Measurements from ENCODE around the gene EFCAB6. TPM values are rescaled to one million over a fixed set of nuclear protein-coding genes. Genes with fewer than 3 reads are reported as not detected.

EFCAB6 gene
- total and polyA plus RNA-seq, 2 of the 4 experiments (the other 2 are of a cell fraction), result 0.44 to 1.1 TPM

DNA sequence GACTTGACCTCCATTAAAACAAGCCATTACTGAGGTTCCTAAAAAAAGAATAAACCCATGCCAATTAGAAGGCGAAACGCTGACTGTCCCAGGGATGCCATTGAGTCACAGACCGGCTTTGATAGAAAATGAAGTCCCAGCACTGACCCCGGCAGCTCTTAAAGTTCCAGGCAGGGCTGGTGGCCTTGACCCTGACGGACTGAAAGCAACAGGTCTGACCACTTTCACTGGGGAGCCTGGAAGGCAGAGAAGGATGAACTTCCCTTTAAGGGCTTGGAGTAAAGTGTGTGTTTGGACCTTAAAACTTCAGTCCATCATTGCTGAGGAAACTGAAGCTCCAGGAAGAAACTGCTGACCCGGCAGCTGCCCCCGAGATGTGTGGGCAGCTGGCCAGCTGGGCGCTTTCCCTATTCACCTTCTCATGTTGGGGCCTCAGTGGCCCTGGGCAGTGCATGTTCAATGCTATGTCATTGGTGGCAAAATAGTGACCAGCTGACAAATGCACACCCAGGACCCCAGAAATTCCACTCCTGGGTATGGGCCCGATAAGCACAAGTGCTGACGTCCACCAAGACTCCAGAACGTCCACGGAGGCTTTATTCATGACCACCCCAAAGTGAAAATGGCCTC, 18.9 kb upstream of the EFCAB6 start:
- dilution Hi-C loops (cut with HindIII; ENCODE audit: low sequenced_read_pairs, unreplicated experiment), result no loop called here
- no peak overlapping the region for H3K18ac ChIP-seq (ENCODE audit: low read depth, low read length)
- ChIA-PET CTCF (no interaction called here), POLR2A (ENCODE audit: unreplicated experiment) (no interaction called here)
- H3K14ac ChIP-seq (replicated peaks; ENCODE audit: low read depth, low read length), result no peak overlapping the region
- in situ Hi-C loops (cut with MboI; ENCODE audit: low sequenced_read_pairs), result no loop called here
- no peaks in the 10 kb centered on the region for H3K9me3 ChIP-seq (ENCODE audit: control insufficient read depth, insufficient read depth, low read length)
- intact Hi-C loops (cut with micrococcal nuclease), result no loop called here
- H3K4me1 ChIP-seq (ENCODE audit: control insufficient read depth, insufficient read depth, low read length), result peaks cover 42% of the 10 kb centered on the region
- H2BK120ac ChIP-seq (ENCODE audit: low read depth, low read length), result no peak overlapping the region
- no peak overlapping the region for H2AK5ac ChIP-seq (ENCODE audit: low read depth, low read length)
- H3K27me3 ChIP-seq (ENCODE audit: control insufficient read depth, insufficient read depth, low read length), result no peaks in the 10 kb centered on the region; the same call in 1 of the 2 replicates
- no peak overlapping the region for H3K56ac ChIP-seq (ENCODE audit: extremely low read depth, insufficient read depth, low read length)
- no peak overlapping the region for H2BK20ac ChIP-seq (ENCODE audit: low read depth, low read length)
- no peaks in the 10 kb centered on the region for H3K79me1 ChIP-seq (ENCODE audit: low read depth in 1 of 2, low read length in 2 of 2)
- ATAC-seq (ENCODE audit: low read depth) (no peak), DNase-seq (no peak)
- H4K20me1 ChIP-seq (ENCODE audit: insufficient read depth, low read length), result no peaks in the 10 kb centered on the region; the same call in 1 of the 2 replicates
- H2AK9ac ChIP-seq (replicated peaks; ENCODE audit: low read depth, low read length, poor library complexity), result no peak overlapping the region
- no TSS peak for BruUV-seq (replicated peaks)
- no peak overlapping the region for H2BK5ac ChIP-seq (ENCODE audit: low read depth, low read length, poor library complexity, severe bottlenecking)
- no peak overlapping the region for H3K4me2 ChIP-seq (ENCODE audit: low read depth, low read length)
- H4K8ac ChIP-seq (ENCODE audit: low read depth in 2 of 2, low read length in 2 of 2), result no peak overlapping the region
- H4K91ac ChIP-seq (ENCODE audit: insufficient read depth, low read depth, low read length), result no peak overlapping the region
- no peak overlapping the region for H3K23ac ChIP-seq (ENCODE audit: low read depth, low read length)
- H3K36me3 ChIP-seq (ENCODE audit: control insufficient read depth, insufficient read depth, low read length), result peaks cover 2% of the 10 kb centered on the region; the same call in 1 of the 2 replicates
- no peak overlapping the region for H2AFZ ChIP-seq (replicated peaks; ENCODE audit: low read length, poor library complexity)
- TF ChIP-seq CHD1 (IDR thresholded peaks at IDR 0.05; ENCODE audit: low read depth, low read length) (no peak), MAZ (IDR thresholded peaks at IDR 0.05; ENCODE audit: borderline replicate concordance, low read depth, low read length) (no peak), MAFK (IDR thresholded peaks at IDR 0.05; ENCODE audit: low read depth, low read length) (no peak), RCOR1 (IDR thresholded peaks at IDR 0.05; ENCODE audit: insufficient replicate concordance, low read length) (no peak), MXI1 (IDR thresholded peaks at IDR 0.05; ENCODE audit: borderline replicate concordance, low read depth, low read length) (no peak), BHLHE40 (IDR thresholded peaks at IDR 0.05; ENCODE audit: low read depth, low read length) (no peak), NFE2L2 (IDR thresholded peaks at IDR 0.05; ENCODE audit: low read depth, low read length) (no peak), SMC3 (IDR thresholded peaks at IDR 0.05; ENCODE audit: low read depth, low read length) (no peak), POLR2A (IDR thresholded peaks at IDR 0.05; ENCODE audit: low read depth, low read length) (no peak), RFX5 (IDR thresholded peaks at IDR 0.05; ENCODE audit: low read depth, low read length) (no peak), CEBPB (IDR thresholded peaks at IDR 0.05; ENCODE audit: low read depth, low read length) (no peak), FOS (IDR thresholded peaks at IDR 0.05; ENCODE audit: low read depth, low read length) (no peak), RAD21 (IDR thresholded peaks at IDR 0.05; ENCODE audit: low read length) (no peak)
- TF ChIP-seq, protein P1, sequence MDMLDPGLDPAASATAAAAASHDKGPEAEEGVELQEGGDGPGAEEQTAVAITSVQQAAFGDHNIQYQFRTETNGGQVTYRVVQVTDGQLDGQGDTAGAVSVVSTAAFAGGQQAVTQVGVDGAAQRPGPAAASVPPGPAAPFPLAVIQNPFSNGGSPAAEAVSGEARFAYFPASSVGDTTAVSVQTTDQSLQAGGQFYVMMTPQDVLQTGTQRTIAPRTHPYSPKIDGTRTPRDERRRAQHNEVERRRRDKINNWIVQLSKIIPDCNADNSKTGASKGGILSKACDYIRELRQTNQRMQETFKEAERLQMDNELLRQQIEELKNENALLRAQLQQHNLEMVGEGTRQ (IDR thresholded peaks at IDR 0.05; ENCODE audit: low read depth, low read length), result no peak
- TF ChIP-seq, protein P2, sequence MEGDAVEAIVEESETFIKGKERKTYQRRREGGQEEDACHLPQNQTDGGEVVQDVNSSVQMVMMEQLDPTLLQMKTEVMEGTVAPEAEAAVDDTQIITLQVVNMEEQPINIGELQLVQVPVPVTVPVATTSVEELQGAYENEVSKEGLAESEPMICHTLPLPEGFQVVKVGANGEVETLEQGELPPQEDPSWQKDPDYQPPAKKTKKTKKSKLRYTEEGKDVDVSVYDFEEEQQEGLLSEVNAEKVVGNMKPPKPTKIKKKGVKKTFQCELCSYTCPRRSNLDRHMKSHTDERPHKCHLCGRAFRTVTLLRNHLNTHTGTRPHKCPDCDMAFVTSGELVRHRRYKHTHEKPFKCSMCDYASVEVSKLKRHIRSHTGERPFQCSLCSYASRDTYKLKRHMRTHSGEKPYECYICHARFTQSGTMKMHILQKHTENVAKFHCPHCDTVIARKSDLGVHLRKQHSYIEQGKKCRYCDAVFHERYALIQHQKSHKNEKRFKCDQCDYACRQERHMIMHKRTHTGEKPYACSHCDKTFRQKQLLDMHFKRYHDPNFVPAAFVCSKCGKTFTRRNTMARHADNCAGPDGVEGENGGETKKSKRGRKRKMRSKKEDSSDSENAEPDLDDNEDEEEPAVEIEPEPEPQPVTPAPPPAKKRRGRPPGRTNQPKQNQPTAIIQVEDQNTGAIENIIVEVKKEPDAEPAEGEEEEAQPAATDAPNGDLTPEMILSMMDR (conservative IDR thresholded peaks at IDR 0.05; ENCODE audit: low read depth, low read length), result no peak
- TF ChIP-seq, protein P3, sequence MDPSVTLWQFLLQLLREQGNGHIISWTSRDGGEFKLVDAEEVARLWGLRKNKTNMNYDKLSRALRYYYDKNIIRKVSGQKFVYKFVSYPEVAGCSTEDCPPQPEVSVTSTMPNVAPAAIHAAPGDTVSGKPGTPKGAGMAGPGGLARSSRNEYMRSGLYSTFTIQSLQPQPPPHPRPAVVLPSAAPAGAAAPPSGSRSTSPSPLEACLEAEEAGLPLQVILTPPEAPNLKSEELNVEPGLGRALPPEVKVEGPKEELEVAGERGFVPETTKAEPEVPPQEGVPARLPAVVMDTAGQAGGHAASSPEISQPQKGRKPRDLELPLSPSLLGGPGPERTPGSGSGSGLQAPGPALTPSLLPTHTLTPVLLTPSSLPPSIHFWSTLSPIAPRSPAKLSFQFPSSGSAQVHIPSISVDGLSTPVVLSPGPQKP (IDR thresholded peaks at IDR 0.05; ENCODE audit: borderline replicate concordance, low read depth, low read length), result no peak
- H4K5ac ChIP-seq (ENCODE audit: low read depth, low read length), result no peak overlapping the region
- no peak overlapping the region for H3K9ac ChIP-seq (ENCODE audit: low read depth, low read length)
- no peak overlapping the region for H3K4ac ChIP-seq (ENCODE audit: low read depth, low read length)
- WGBS, 2 experiments (ENCODE audit: extremely low coverage in 2 of 2, insufficient read length in 1 of 2), result 79% methylated on average over 10 of the region's 12 CpGs; no CpG with 5 or more reads in 1 of the 2 experiments
- no peak overlapping the region for H3K4me3 ChIP-seq (ENCODE audit: insufficient read depth, low read depth, low read length)
- no peak overlapping the region for H2BK15ac ChIP-seq (ENCODE audit: low read depth, low read length)
- H3K27ac ChIP-seq (ENCODE audit: insufficient read depth, low read length), result no peak overlapping the region
- peaks cover 13% of the 10 kb centered on the region for H3K9me1 ChIP-seq (ENCODE audit: insufficient read depth, low read length)
